ENCODE measurements around the gene GNB3.
A peak's percentile ranks its signal among the peaks of the same experiment; 100 is the strongest.

Gene GNB3

DNA sequence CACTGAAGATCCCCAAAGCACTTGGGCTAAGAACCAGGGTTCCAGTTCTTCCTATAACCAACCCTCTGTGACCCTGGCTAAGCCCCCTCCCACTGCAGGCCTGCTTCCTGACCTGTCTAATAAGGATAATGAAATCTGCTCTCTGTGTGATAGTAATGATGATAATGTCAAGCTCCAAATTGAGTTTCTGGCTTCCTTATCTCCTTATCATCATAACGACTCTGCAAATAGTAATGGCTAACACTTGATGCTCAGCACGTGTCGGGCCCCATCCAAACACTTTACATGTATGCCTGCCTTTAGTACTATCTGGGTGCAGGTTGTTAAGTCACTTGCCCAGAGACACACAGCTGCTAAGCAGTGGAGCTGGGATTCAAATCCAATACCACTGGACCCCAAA, 24.1 kb upstream of the GNB3 start:
- peaks cover 16% of the 10 kb centered on the region for H3K4me1 ChIP-seq (ENCODE audit: control insufficient read depth, insufficient read depth, low read length)
- no peak for DNase-seq (ENCODE audit: low read depth, low spot score)
- no peaks in the 10 kb centered on the region for H3K27me3 ChIP-seq (ENCODE audit: control insufficient read depth, insufficient read depth, low read length)
- H3K36me3 ChIP-seq (ENCODE audit: control insufficient read depth, insufficient read depth, low read length), result no peaks in the 10 kb centered on the region
- H3K27ac ChIP-seq (ENCODE audit: low read length), result no peak overlapping the region
- H3K9me3 ChIP-seq (ENCODE audit: control insufficient read depth, insufficient read depth, low read length), result no peaks in the 10 kb centered on the region
- no CpG with 5 or more reads among the region's 3 CpGs for WGBS (ENCODE audit: insufficient coverage, insufficient read length)
- H3K4me3 ChIP-seq (ENCODE audit: low read length), result no peak overlapping the region

GRCh38 chr12:6817098-6817497, 23.6 kb upstream of the GNB3 start:
- no peak for DNase-seq (ENCODE audit: low read depth, low spot score)
- Histone ChIP-seq H3K27me3 (ENCODE audit: control insufficient read depth, insufficient read depth, low read length) (no peaks in the 10 kb centered on the region), H3K4me1 (ENCODE audit: control insufficient read depth, insufficient read depth, low read length) (peaks cover 16% of the 10 kb centered on the region), H3K36me3 (ENCODE audit: control insufficient read depth, insufficient read depth, low read length) (no peaks in the 10 kb centered on the region), H3K27ac (ENCODE audit: low read length) (no peak overlapping the region), H3K9me3 (ENCODE audit: control insufficient read depth, insufficient read depth, low read length) (no peaks in the 10 kb centered on the region), H3K4me3 (ENCODE audit: low read length) (no peak overlapping the region)
- whole genome bisulfite sequencing (ENCODE audit: insufficient coverage, insufficient read length), result no CpG with 5 or more reads among the region's 8 CpGs

- Histone ChIP-seq H3K9me3 (ENCODE audit: control insufficient read depth, insufficient read depth, low read length) (no peaks in the 10 kb centered on the region), H3K27me3 (ENCODE audit: control insufficient read depth, insufficient read depth, low read length) (no peaks in the 10 kb centered on the region)
Measured at GRCh38 chr12:6817662-6818157, 23.0 kb upstream of the GNB3 start.

DNA sequence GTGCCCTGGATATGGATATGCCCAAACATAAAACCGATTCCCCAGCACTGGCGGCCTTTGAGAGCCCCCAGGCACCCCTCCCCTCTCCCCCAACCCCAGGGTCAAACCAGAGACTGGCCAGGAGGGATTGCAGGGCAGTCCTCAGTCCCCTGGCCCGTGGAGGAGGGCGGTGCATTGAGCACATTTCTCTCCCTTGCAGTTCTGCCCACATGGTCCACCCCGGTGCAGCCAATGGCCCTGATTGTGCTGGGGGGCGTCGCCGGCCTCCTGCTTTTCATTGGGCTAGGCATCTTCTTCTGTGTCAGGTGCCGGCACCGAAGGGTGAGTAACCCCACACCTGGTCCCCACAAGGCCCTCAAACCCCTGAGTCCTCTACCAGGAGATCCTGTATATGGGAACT, 22.5 kb upstream of the GNB3 start:
- Histone ChIP-seq H3K36me3 (ENCODE audit: control insufficient read depth, insufficient read depth, low read length) (no peaks in the 10 kb centered on the region), H3K27me3 (ENCODE audit: control insufficient read depth, insufficient read depth, low read length) (no peaks in the 10 kb centered on the region), H3K9me3 (ENCODE audit: control insufficient read depth, insufficient read depth, low read length) (no peaks in the 10 kb centered on the region), H3K27ac (ENCODE audit: low read length) (no peak overlapping the region), H3K4me1 (ENCODE audit: control insufficient read depth, insufficient read depth, low read length) (peaks cover 18% of the 10 kb centered on the region), H3K4me3 (ENCODE audit: low read length) (no peak overlapping the region)
- DNase-seq (ENCODE audit: low read depth, low spot score), result no peak
- WGBS (ENCODE audit: insufficient coverage, insufficient read length), result no CpG with 5 or more reads among the region's 10 CpGs

More at GRCh38 chr12:6817662-6818157, 23.0 kb upstream of the GNB3 start:
- peaks cover 18% of the 10 kb centered on the region for H3K4me1 ChIP-seq (ENCODE audit: control insufficient read depth, insufficient read depth, low read length)
- H3K36me3 ChIP-seq (ENCODE audit: control insufficient read depth, insufficient read depth, low read length), result no peaks in the 10 kb centered on the region
- 100% methylated on average over 18 of the region's 20 CpGs for WGBS (ENCODE audit: insufficient coverage, insufficient read length)
- no peak overlapping the region for H3K4me3 ChIP-seq (ENCODE audit: low read length)
- no peak overlapping the region for H3K27ac ChIP-seq (ENCODE audit: low read length)
- no peak for DNase-seq (ENCODE audit: low read depth, low spot score)

- no peak overlapping the region for H3K4me3 ChIP-seq (ENCODE audit: low read length)
- H3K4me1 ChIP-seq (ENCODE audit: control insufficient read depth, insufficient read depth, low read length), result peaks cover 19% of the 10 kb centered on the region
- H3K27ac ChIP-seq (ENCODE audit: low read length), result no peak overlapping the region
- H3K9me3 ChIP-seq (ENCODE audit: control insufficient read depth, insufficient read depth, low read length), result no peaks in the 10 kb centered on the region
- no peak for DNase-seq (ENCODE audit: low read depth, low spot score)
- no peaks in the 10 kb centered on the region for H3K27me3 ChIP-seq (ENCODE audit: control insufficient read depth, insufficient read depth, low read length)
- WGBS (ENCODE audit: insufficient coverage, insufficient read length), result no CpG with 5 or more reads among the region's 5 CpGs
- no peaks in the 10 kb centered on the region for H3K36me3 ChIP-seq (ENCODE audit: control insufficient read depth, insufficient read depth, low read length)
Measured at GRCh38 chr12:6818645-6819044, 22.1 kb upstream of the GNB3 start.

- no peak overlapping the region for H3K4me3 ChIP-seq (ENCODE audit: low read length)
- H3K36me3 ChIP-seq (ENCODE audit: control insufficient read depth, insufficient read depth, low read length), result no peaks in the 10 kb centered on the region
- H3K27ac ChIP-seq (ENCODE audit: low read length), result no peak overlapping the region
- H3K9me3 ChIP-seq (ENCODE audit: control insufficient read depth, insufficient read depth, low read length), result no peaks in the 10 kb centered on the region
- peaks cover 19% of the 10 kb centered on the region for H3K4me1 ChIP-seq (ENCODE audit: control insufficient read depth, insufficient read depth, low read length)
- DNase-seq (ENCODE audit: low read depth, low spot score), result no peak
- no CpG with 5 or more reads among the region's 13 CpGs for WGBS (ENCODE audit: insufficient coverage, insufficient read length)
- H3K27me3 ChIP-seq (ENCODE audit: control insufficient read depth, insufficient read depth, low read length), result no peaks in the 10 kb centered on the region
Measured at GRCh38 chr12:6819106-6820030, 21.4 kb upstream of the GNB3 start.

- WGBS (ENCODE audit: insufficient coverage, insufficient read length), result no CpG with 5 or more reads among the region's 5 CpGs
- DNase-seq (ENCODE audit: low read depth, low spot score), result no peak
- H3K36me3 ChIP-seq (ENCODE audit: control insufficient read depth, insufficient read depth, low read length), result no peaks in the 10 kb centered on the region
Measured at GRCh38 chr12:6820166-6820565, 20.6 kb upstream of the GNB3 start.

DNA sequence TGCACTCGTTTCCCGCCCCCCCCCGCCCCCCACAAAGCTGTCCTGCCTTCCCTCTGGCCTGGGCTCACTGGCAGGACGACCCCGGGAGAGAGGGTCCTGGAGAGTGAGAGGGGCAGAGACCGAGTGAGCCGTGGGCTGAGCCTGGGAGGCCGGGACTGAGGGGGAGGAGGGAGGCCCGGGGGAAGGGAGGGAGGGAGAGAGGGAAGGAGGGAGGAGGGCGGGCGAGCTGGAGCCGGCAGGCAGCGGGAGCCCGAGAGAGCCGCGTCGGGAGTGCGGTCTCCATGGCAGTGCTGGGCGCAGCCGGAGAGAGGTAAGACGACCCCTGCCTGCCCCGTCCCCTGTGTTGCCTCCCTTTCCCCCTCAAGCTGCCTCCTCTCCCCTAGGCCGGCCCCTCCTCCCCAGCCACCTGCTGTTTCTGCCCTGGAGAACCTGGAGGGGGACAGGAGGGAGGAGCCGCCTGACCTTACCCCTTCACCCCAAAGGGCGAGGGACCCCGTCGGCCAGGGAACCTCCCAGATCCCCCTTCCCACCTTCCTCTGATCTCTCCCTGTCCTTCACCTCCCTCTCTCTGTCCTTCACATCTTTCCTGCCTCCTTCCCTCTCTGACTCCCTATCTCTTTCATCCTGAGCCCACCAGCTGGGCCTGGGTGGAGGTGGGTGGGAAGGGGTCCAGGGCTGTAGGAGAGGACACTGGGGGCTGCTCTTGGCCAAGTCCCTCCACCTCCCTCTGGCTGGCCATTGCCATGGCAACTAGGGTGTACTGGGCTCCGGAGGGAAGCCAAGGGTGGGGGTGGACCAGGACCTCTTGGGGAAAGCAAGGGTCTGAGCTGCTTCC, 18.9 kb upstream of the GNB3 start, which contains the start of gene GPR162:
GPR162 (plus strand) TSS at position 231 of the 835 bp plus-strand sequence. CDS start 2,078 bp downstream, outside the sequence.
- Histone ChIP-seq H3K36me3 (ENCODE audit: control insufficient read depth, insufficient read depth, low read length) (no peaks in the 10 kb centered on the region), H3K9me3 (ENCODE audit: control insufficient read depth, insufficient read depth, low read length) (no peaks in the 10 kb centered on the region), H3K4me1 (ENCODE audit: control insufficient read depth, insufficient read depth, low read length) (peaks cover 22% of the 10 kb centered on the region), H3K4me3 (ENCODE audit: low read length) (peak within 1 kb of the TSS; percentile 43), H3K27ac (ENCODE audit: low read length) (no peak within 1 kb of the TSS), H3K27me3 (ENCODE audit: control insufficient read depth, insufficient read depth, low read length) (no peaks in the 10 kb centered on the region)
- no CpG with 5 or more reads among the region's 28 CpGs for WGBS (ENCODE audit: insufficient coverage, insufficient read length)
- DNase-seq (ENCODE audit: low read depth, low spot score), result no peak

More at GRCh38 chr12:6820166-6820565, 20.6 kb upstream of the GNB3 start:
- Histone ChIP-seq H3K4me3 (ENCODE audit: low read length) (no peak overlapping the region), H3K27me3 (ENCODE audit: control insufficient read depth, insufficient read depth, low read length) (no peaks in the 10 kb centered on the region), H3K27ac (ENCODE audit: low read length) (no peak overlapping the region), H3K4me1 (ENCODE audit: control insufficient read depth, insufficient read depth, low read length) (peaks cover 20% of the 10 kb centered on the region), H3K9me3 (ENCODE audit: control insufficient read depth, insufficient read depth, low read length) (no peaks in the 10 kb centered on the region)

GRCh38 chr12:6822426-6823135, 18.1 kb upstream of the GNB3 start:
- Histone ChIP-seq H3K36me3 (ENCODE audit: control insufficient read depth, insufficient read depth, low read length) (no peaks in the 10 kb centered on the region), H3K27me3 (ENCODE audit: control insufficient read depth, insufficient read depth, low read length) (no peaks in the 10 kb centered on the region), H3K4me1 (ENCODE audit: control insufficient read depth, insufficient read depth, low read length) (peaks cover 24% of the 10 kb centered on the region), H3K9me3 (ENCODE audit: control insufficient read depth, insufficient read depth, low read length) (no peaks in the 10 kb centered on the region), H3K4me3 (ENCODE audit: low read length) (no peak overlapping the region), H3K27ac (ENCODE audit: low read length) (no peak overlapping the region)
- no peak for DNase-seq (ENCODE audit: low read depth, low spot score)
- WGBS (ENCODE audit: insufficient coverage, insufficient read length), result no CpG with 5 or more reads among the region's 7 CpGs
